Calu3 (cell line): ENCODE data around the gene NTM. TPM values are rescaled to one million over a fixed set of nuclear protein-coding genes. Genes with fewer than 3 reads are reported as not detected.

ENCODE experiments used
- BruUV-seq: library from RNA; stranded (reverse); fragments of 400-500 nt; replicated peaks from 2 replicates; lab custom pipeline; 2021; lab: Mats Ljungman, UMichigan
- CTCF ChIA-PET: fragments of 300-600 bp; sonication (Branson Sonifier 250); formaldehyde crosslinking; loops from one replicate; lab custom pipeline; 2022; ENCODE audit warnings: antibody characterized with exemption; lab: Charles Lee
- DNase-seq: peaks from one replicate; pipeline ENCODE4 v3.0.0; 2022
- H3K27ac Mint-ChIP-seq: one replicate; pipeline ENCODE4 v1.8.0; 2022; ENCODE audit warnings: mixed read lengths; ENCODE audit not compliant: unreplicated experiment
- H3K27me3 Mint-ChIP-seq: one replicate; pipeline ENCODE4 v1.8.0; 2022; ENCODE audit warnings: mixed read lengths; ENCODE audit not compliant: unreplicated experiment
- H3K36me3 Mint-ChIP-seq: one replicate; pipeline ENCODE4 v1.8.0; 2022; ENCODE audit warnings: mild to moderate bottlenecking, moderate library complexity, mixed read lengths; ENCODE audit not compliant: insufficient read depth, unreplicated experiment
- H3K4me1 Mint-ChIP-seq: one replicate; pipeline ENCODE4 v1.8.0; 2022; ENCODE audit warnings: mild to moderate bottlenecking, low read depth, mixed read lengths; ENCODE audit not compliant: unreplicated experiment
- H3K4me3 Mint-ChIP-seq: one replicate; pipeline ENCODE4 v1.8.0; 2022; ENCODE audit warnings: mild to moderate bottlenecking, low read depth, moderate library complexity, mixed read lengths; ENCODE audit not compliant: unreplicated experiment
- H3K9me3 Mint-ChIP-seq: one replicate; pipeline ENCODE4 v1.8.0; 2022; ENCODE audit warnings: low read depth, mixed read lengths; ENCODE audit not compliant: unreplicated experiment
- CTCF ChIP-seq: fragments of 200-600 bp; IDR thresholded peaks from one replicate; pipeline ENCODE4 v1.8.0; 2022; ENCODE audit warnings: antibody characterized with exemption; ENCODE audit not compliant: unreplicated experiment
- intact Hi-C: fragments of 100-400 bp; cut with micrococcal nuclease; formaldehyde crosslinking; loops from one replicate; pipeline ENCODE4 v1.10.0; 2022; ENCODE audit not compliant: unreplicated experiment
- total RNA-seq: library from RNA; stranded (reverse); gene quantifications from 2 replicates; pipeline ENCODE4 v1.2.3, GENCODE V29; 2022

NTM gene
- total RNA-seq, 1 experiment from 2014 or later: not detected

DNA sequence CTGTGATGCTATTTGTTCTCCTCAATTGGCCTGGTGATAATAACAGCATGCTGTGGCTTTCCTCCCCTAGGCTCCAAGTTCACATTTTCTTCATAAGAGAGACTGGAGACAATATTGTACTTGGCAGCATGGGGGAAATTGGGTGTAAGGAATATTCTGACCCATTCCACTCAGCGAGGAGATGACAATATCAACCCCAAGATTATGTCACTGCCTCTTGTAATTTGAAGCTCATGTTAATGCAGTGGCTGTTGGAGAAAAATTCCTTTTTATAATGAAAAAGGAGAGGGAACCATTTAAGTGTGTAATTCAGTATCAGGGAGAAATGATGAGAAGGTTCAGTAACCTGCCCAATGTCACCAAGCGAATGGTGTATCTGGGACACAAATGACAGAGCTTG is 665.8 kb downstream of the NTM start:
- TF ChIP-seq CTCF: no peak
- H3K27me3 Mint-ChIP-seq: no peaks in the 10 kb centered on the region
- peaks cover 4% of the 10 kb centered on the region for H3K36me3 Mint-ChIP-seq
- H3K9me3 Mint-ChIP-seq: peaks cover 12% of the 10 kb centered on the region
- H3K4me1 Mint-ChIP-seq: no peaks in the 10 kb centered on the region
- intact Hi-C loops: no loop called here
- DNase-seq: no peak
- H3K27ac Mint-ChIP-seq: no peak overlapping the region
- H3K4me3 Mint-ChIP-seq: no peak overlapping the region
- CTCF ChIA-PET: no interaction called here
- BruUV-seq: no TSS peak

- DNase-seq: no peak
- no peak overlapping the region for H3K4me3 Mint-ChIP-seq
- H3K27ac Mint-ChIP-seq: no peak overlapping the region
- BruUV-seq: no TSS peak
- H3K36me3 Mint-ChIP-seq: peaks cover 4% of the 10 kb centered on the region
- intact Hi-C loops: no loop called here
- TF ChIP-seq CTCF: no peak
- no peaks in the 10 kb centered on the region for H3K27me3 Mint-ChIP-seq
- peaks cover 11% of the 10 kb centered on the region for H3K9me3 Mint-ChIP-seq
- H3K4me1 Mint-ChIP-seq: no peaks in the 10 kb centered on the region
- CTCF ChIA-PET: interaction anchor here (0.7 kb wide), 1 partner anchor 22 kb away, joined by 3 read pairs; no protein-coding TSS in a partner anchor
Measured at GRCh38 chr11:132036746-132037466, 666.5 kb downstream of the NTM start.

DNA sequence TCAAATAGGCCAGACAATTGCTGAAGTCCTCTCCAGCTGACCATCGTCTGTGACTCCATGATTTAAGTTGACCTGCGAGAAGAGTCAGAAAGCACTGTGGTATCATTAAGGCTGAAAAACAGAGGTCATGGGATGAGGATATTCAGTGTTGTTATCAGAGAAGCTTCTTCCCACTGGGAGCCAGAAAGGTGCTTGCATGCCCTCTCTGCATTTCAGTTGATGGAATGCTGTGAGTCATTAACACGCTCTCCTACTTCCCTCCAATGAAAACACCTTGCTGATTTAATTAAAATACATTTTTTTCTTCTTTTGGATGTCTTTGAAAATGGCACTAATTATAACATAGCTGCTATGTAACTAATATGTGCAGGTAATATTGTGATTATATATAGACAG is 667.0 kb downstream of the NTM start:
- Mint-ChIP-seq H3K36me3 (peaks cover 4% of the 10 kb centered on the region), H3K4me1 (no peaks in the 10 kb centered on the region), H3K27me3 (no peaks in the 10 kb centered on the region), H3K4me3 (no peak overlapping the region), H3K27ac (no peak overlapping the region), H3K9me3 (peaks cover 6% of the 10 kb centered on the region)
- CTCF ChIA-PET: interaction anchor here (0.7 kb wide), 1 partner anchor 21 kb away, joined by 3 read pairs; no protein-coding TSS in a partner anchor
- intact Hi-C loops: no loop called here
- TF ChIP-seq CTCF: no peak
- BruUV-seq: no TSS peak
- DNase-seq: no peak

DNA sequence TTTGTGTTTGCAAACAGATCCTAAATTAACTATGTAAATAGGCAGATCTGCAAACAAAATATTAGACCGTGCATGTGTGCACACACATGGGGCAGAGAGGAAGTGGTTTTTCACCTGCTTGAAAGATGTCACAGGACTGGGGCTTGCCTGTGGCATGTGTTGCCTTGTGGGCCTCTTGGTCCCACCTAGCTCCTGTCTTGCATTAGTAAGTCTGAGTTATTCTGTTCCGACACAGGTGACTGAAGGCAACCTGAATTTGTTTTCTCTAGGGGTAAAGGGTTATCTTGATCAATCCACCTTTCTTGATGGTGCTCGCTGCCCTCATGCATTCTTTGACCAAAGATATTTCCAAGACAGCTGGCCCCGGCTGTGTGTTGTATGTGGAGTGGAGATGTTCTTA is 667.5 kb downstream of the NTM start:
- H3K27me3 Mint-ChIP-seq: no peaks in the 10 kb centered on the region
- H3K36me3 Mint-ChIP-seq: peaks cover 4% of the 10 kb centered on the region
- intact Hi-C loops: no loop called here
- H3K27ac Mint-ChIP-seq: no peak overlapping the region
- no peak for DNase-seq
- no TSS peak for BruUV-seq
- H3K4me3 Mint-ChIP-seq: no peak overlapping the region
- TF ChIP-seq CTCF: no peak
- no peaks in the 10 kb centered on the region for H3K4me1 Mint-ChIP-seq
- CTCF ChIA-PET: no interaction called here
- peaks cover 6% of the 10 kb centered on the region for H3K9me3 Mint-ChIP-seq
